Measurements from ENCODE around the gene CST3.

Gene CST3

GRCh38 chr20:23602699-23603098 lies 35.1 kb downstream of the CST3 start:
- TF ChIP-seq NFIC (IDR thresholded peaks at IDR 0.05) = no peak

DNA sequence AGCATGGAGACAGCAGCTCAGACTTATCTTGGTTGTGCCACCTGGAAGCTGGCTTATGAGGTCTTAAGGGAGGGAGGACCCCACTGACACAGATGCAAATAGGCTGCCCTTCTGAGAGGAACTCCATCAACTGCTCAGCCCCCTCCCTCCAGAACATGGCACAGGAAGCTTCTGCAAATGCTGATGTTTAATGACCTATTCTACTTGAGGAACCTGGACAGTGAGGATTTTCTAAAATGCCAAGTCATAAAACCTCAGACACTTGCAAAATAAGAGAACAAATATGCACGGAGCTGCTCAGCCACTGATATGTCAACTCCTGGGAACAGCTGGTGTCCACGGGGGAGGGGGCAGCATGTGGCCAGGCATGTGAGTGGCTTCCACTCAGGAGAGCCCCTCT lies 35.5 kb downstream of the CST3 start:
- TF ChIP-seq TCF12 (IDR thresholded peaks at IDR 0.05; ENCODE audit: low read depth) = no peak
- TF ChIP-seq TEAD4 (IDR thresholded peaks at IDR 0.05) = no peak
- no peak for TF ChIP-seq TAF1 (IDR thresholded peaks at IDR 0.05; ENCODE audit: low read depth)
- TF ChIP-seq YY1 (IDR thresholded peaks at IDR 0.05; ENCODE audit: low read depth) = no peak
- no peak for TF ChIP-seq FOXM1 (IDR thresholded peaks at IDR 0.05; ENCODE audit: borderline replicate concordance, low read depth)
- no peak for TF ChIP-seq USF1 (IDR thresholded peaks at IDR 0.05)
- TF ChIP-seq ZBTB7A (IDR thresholded peaks at IDR 0.05; ENCODE audit: low read depth) = no peak
- TF ChIP-seq, protein P1, sequence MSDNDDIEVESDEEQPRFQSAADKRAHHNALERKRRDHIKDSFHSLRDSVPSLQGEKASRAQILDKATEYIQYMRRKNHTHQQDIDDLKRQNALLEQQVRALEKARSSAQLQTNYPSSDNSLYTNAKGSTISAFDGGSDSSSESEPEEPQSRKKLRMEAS (IDR thresholded peaks at IDR 0.05) = no peak
- TF ChIP-seq CREB1 (IDR thresholded peaks at IDR 0.05; ENCODE audit: low read depth) = no peak
- no peak for TF ChIP-seq RAD21 (IDR thresholded peaks at IDR 0.05; ENCODE audit: low read depth)
- TF ChIP-seq, protein P2, sequence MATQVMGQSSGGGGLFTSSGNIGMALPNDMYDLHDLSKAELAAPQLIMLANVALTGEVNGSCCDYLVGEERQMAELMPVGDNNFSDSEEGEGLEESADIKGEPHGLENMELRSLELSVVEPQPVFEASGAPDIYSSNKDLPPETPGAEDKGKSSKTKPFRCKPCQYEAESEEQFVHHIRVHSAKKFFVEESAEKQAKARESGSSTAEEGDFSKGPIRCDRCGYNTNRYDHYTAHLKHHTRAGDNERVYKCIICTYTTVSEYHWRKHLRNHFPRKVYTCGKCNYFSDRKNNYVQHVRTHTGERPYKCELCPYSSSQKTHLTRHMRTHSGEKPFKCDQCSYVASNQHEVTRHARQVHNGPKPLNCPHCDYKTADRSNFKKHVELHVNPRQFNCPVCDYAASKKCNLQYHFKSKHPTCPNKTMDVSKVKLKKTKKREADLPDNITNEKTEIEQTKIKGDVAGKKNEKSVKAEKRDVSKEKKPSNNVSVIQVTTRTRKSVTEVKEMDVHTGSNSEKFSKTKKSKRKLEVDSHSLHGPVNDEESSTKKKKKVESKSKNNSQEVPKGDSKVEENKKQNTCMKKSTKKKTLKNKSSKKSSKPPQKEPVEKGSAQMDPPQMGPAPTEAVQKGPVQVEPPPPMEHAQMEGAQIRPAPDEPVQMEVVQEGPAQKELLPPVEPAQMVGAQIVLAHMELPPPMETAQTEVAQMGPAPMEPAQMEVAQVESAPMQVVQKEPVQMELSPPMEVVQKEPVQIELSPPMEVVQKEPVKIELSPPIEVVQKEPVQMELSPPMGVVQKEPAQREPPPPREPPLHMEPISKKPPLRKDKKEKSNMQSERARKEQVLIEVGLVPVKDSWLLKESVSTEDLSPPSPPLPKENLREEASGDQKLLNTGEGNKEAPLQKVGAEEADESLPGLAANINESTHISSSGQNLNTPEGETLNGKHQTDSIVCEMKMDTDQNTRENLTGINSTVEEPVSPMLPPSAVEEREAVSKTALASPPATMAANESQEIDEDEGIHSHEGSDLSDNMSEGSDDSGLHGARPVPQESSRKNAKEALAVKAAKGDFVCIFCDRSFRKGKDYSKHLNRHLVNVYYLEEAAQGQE (IDR thresholded peaks at IDR 0.05; ENCODE audit: low read depth) = no peak
- no peak for TF ChIP-seq EP300 (IDR thresholded peaks at IDR 0.05; ENCODE audit: borderline replicate concordance)
- no peak for TF ChIP-seq CEBPB (IDR thresholded peaks at IDR 0.05)
- TF ChIP-seq EGR1 (IDR thresholded peaks at IDR 0.05) = no peak
- no peak for TF ChIP-seq NFIC (IDR thresholded peaks at IDR 0.05)

- TF ChIP-seq ZBTB7A (IDR thresholded peaks at IDR 0.05; ENCODE audit: low read depth) (no peak), CREB1 (IDR thresholded peaks at IDR 0.05; ENCODE audit: low read depth) (no peak), TCF12 (IDR thresholded peaks at IDR 0.05; ENCODE audit: low read depth) (no peak), EGR1 (IDR thresholded peaks at IDR 0.05) (no peak), NFIC (IDR thresholded peaks at IDR 0.05) (no peak), CEBPB (IDR thresholded peaks at IDR 0.05) (no peak), EP300 (IDR thresholded peaks at IDR 0.05; ENCODE audit: borderline replicate concordance) (no peak)
- TF ChIP-seq, protein P1 (IDR thresholded peaks at IDR 0.05) = no peak
Observed at GRCh38 chr20:23601715-23602114, 36.0 kb downstream of the CST3 start.

DNA sequence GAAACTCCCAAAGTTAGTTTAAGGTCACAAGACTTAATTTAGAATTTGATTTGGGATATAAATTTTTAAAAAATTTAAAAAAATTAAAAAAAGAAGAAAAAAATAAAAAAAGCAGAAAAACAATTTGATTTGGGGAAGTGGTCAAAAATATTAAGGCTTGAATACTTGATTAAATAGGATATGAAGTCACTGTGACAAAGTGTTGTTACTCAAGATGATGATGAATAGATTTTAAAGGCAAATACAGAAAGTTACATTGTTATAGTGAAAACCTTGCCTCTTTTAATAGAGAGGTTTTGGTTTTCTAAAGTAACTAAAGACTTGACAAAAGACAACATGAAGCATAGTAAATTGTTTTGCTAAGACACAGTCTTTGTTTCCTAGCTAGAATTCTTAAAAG lies 39.3 kb downstream of the CST3 start:
- TF ChIP-seq YY1 (IDR thresholded peaks at IDR 0.05; ENCODE audit: low read depth) (no peak), ZBTB7A (IDR thresholded peaks at IDR 0.05; ENCODE audit: low read depth) (no peak), CEBPB (IDR thresholded peaks at IDR 0.05) (no peak), USF1 (IDR thresholded peaks at IDR 0.05) (no peak), RAD21 (IDR thresholded peaks at IDR 0.05; ENCODE audit: low read depth) (no peak), CREB1 (IDR thresholded peaks at IDR 0.05; ENCODE audit: low read depth) (no peak), EP300 (IDR thresholded peaks at IDR 0.05; ENCODE audit: borderline replicate concordance) (no peak), NFIC (IDR thresholded peaks at IDR 0.05) (no peak), EGR1 (IDR thresholded peaks at IDR 0.05) (no peak), TCF12 (IDR thresholded peaks at IDR 0.05; ENCODE audit: low read depth) (no peak), TEAD4 (IDR thresholded peaks at IDR 0.05) (no peak), TAF1 (IDR thresholded peaks at IDR 0.05; ENCODE audit: low read depth) (no peak), FOXM1 (IDR thresholded peaks at IDR 0.05; ENCODE audit: borderline replicate concordance, low read depth) (no peak)
- TF ChIP-seq, protein P1 (IDR thresholded peaks at IDR 0.05) = no peak
- TF ChIP-seq, protein P2 (IDR thresholded peaks at IDR 0.05; ENCODE audit: low read depth) = no peak

DNA sequence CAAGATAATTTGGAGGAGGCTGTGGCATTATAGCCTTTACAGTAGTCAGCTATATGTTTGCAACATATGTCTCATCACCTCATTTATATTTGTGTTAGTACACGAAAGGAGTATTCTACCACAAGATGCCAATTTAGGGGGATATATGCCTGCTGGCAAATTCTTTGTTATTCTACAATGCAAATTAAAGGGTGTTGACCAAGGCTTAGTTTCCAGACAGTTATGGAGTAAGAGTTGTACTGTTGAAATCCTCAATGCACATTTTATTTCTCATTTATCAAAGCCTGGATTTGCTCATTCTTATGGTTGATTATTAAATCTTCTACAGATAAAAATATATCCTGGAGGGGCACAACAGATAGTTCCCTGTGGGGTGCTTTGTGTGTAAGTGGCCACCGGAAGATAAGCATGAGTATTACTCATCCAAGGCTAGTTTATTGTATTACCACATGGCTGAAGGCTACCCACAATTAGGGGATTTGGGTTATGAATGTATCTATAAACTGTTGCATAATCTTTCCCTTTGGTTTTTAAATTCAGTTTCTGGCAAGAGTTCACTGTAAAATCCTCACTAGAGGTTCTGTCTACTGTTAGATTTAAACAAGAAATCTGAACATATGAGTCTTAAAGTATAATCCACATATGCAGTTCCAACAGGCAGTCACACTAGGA lies 41.0 kb downstream of the CST3 start:
- TF ChIP-seq YY1 (IDR thresholded peaks at IDR 0.05; ENCODE audit: low read depth) (no peak), CEBPB (IDR thresholded peaks at IDR 0.05) (no peak), TCF12 (IDR thresholded peaks at IDR 0.05; ENCODE audit: low read depth) (no peak), FOXM1 (IDR thresholded peaks at IDR 0.05; ENCODE audit: borderline replicate concordance, low read depth) (no peak), RAD21 (IDR thresholded peaks at IDR 0.05; ENCODE audit: low read depth) (no peak), ZBTB7A (IDR thresholded peaks at IDR 0.05; ENCODE audit: low read depth) (no peak), TEAD4 (IDR thresholded peaks at IDR 0.05) (no peak), NFIC (IDR thresholded peaks at IDR 0.05) (no peak), EGR1 (IDR thresholded peaks at IDR 0.05) (no peak), EP300 (IDR thresholded peaks at IDR 0.05; ENCODE audit: borderline replicate concordance) (no peak), USF1 (IDR thresholded peaks at IDR 0.05) (no peak)
- TF ChIP-seq, protein P2 (IDR thresholded peaks at IDR 0.05; ENCODE audit: low read depth) = no peak

All from Ishikawa (cell line).